H1 (cell line): ENCODE measurements around the gene METTL8. TPM values are rescaled to one million over a fixed set of nuclear protein-coding genes. Genes with fewer than 3 reads are reported as not detected.

Source experiments
- CTCF ChIA-PET: fragments of 300-600 bp; sonication (Branson Sonifier 250); formaldehyde crosslinking; loops from one replicate; lab custom pipeline; 2021; ENCODE audit not compliant: partially characterized antibody; lab: Charles Lee
- POLR2A ChIA-PET: fragments of 300-600 bp; sonication (Branson Sonifier 250); formaldehyde crosslinking; loops from one replicate; lab custom pipeline; 2021; ENCODE audit warnings: inconsistent platforms; ENCODE audit not compliant: partially characterized antibody; lab: Charles Lee
- DNase-seq, 2 experiments: peaks; one replicate each; pipeline versions ENCODE4 v3.0.0 to v3.0.0-alpha.2; 2010 to 2022; ENCODE audit warnings: low spot score in 2 of 2, low read depth in 1 of 2, mixed read lengths in 1 of 2
- FAIRE-seq: peaks from 2 replicates; lab custom pipeline; 2011; peaks lifted over from hg19 to GRCh38; lab: Jason Lieb, UNC
- H2AFZ ChIP-seq: 2 replicates; pipeline ENCODE4 v1.8.1; 2012; ENCODE audit warnings: low read length, inconsistent platforms
- H2AK5ac ChIP-seq: 2 replicates; pipeline ENCODE4 v1.6.1; 2013; ENCODE audit warnings: low read depth, low read length
- H2BK120ac ChIP-seq: replicated peaks from 2 replicates; pipeline ENCODE3; 2013; ENCODE audit warnings: low read depth, low read length, inconsistent platforms
- H2BK12ac ChIP-seq: 2 replicates; pipeline ENCODE4 v1.6.1; 2013; ENCODE audit warnings: low read depth, low read length
- H2BK15ac ChIP-seq: 2 replicates; pipeline ENCODE4 v1.6.1; 2013; ENCODE audit warnings: low read length
- H2BK20ac ChIP-seq: 2 replicates; pipeline ENCODE4 v1.6.1; 2013; ENCODE audit warnings: low read length
- H2BK5ac ChIP-seq: 2 replicates; pipeline ENCODE4 v1.6.1; 2013; ENCODE audit warnings: low read depth, low read length
- H3K14ac ChIP-seq: 2 replicates; pipeline ENCODE4 v1.6.1; 2013; ENCODE audit warnings: inconsistent platforms; ENCODE audit not compliant: insufficient read length
- H3K18ac ChIP-seq: 2 replicates; pipeline ENCODE4 v1.6.1; 2013; ENCODE audit warnings: low read length; ENCODE audit errors: extremely low read depth
- H3K23ac ChIP-seq: 2 replicates; pipeline ENCODE4 v1.6.1; 2013; ENCODE audit warnings: inconsistent platforms; ENCODE audit not compliant: insufficient read length
- H3K23me2 ChIP-seq: 2 replicates; pipeline ENCODE4 v1.6.1; 2013; ENCODE audit warnings: low read depth, low read length
- H3K27ac ChIP-seq: 2 replicates; pipeline ENCODE4 v1.6.1; 2011; ENCODE audit warnings: low read depth, low read length, inconsistent platforms
- H3K27me3 ChIP-seq, 4 experiments: replicated peaks in 1 of 4; 1 replicate in 1 of 4; 2 replicates in 3 of 4; pipeline versions ENCODE4 v1.6.1 to v1.8.1; 2011 to 2013; ENCODE audit warnings: low read length in 3 of 4, mild to moderate bottlenecking in 3 of 4, inconsistent platforms in 2 of 4, mixed read lengths in 2 of 4, moderate library complexity in 1 of 4; ENCODE audit not compliant: control insufficient read depth in 3 of 4, insufficient read depth in 3 of 4; ENCODE audit errors: extremely low read depth in 1 of 4
- H3K36me3 ChIP-seq, 4 experiments: 2 replicates each; pipeline versions ENCODE4 v1.6.1 to v1.8.1; 2011 to 2013; ENCODE audit warnings: mild to moderate bottlenecking in 4 of 4, low read length in 3 of 4, moderate library complexity in 2 of 4, control low read depth in 1 of 4, inconsistent platforms in 1 of 4; ENCODE audit not compliant: insufficient read depth in 4 of 4, control insufficient read depth in 2 of 4
- H3K4ac ChIP-seq: replicated peaks from 2 replicates; pipeline ENCODE3; 2013; ENCODE audit warnings: low read length, low read depth, mixed read lengths, inconsistent platforms; ENCODE audit not compliant: insufficient read length
- H3K4me1 ChIP-seq, 4 experiments: replicated peaks in 1 of 4; 1 replicate in 1 of 4; 2 replicates in 3 of 4; pipeline versions ENCODE4 v1.6.1 to v1.8.1; 2011 to 2013; ENCODE audit warnings: low read length in 3 of 4, inconsistent platforms in 2 of 4, mixed read lengths in 1 of 4; ENCODE audit not compliant: insufficient read depth in 4 of 4, control insufficient read depth in 3 of 4
- H3K4me2 ChIP-seq, 2 experiments: 2 replicates each; pipeline versions ENCODE4 v1.6.1 to v1.8.1; 2011 to 2013; ENCODE audit warnings: low read depth in 2 of 2, low read length in 2 of 2, control low read depth in 1 of 2, inconsistent platforms in 1 of 2, mild to moderate bottlenecking in 1 of 2; ENCODE audit not compliant: insufficient read depth in 1 of 2
- H3K4me3 ChIP-seq, 4 experiments: fragments of 200-600, 300-600 bp in 1 of 4; sonication (generic), shearing (Covaris generic), sonication (Bioruptor Twin) in 1 of 4; 2 replicates each; pipeline versions ENCODE4 v1.5.1 to v1.8.1; 2011 to 2016; ENCODE audit warnings: low read length in 4 of 4, low read depth in 3 of 4, control low read depth in 2 of 4, inconsistent platforms in 2 of 4, mild to moderate bottlenecking in 2 of 4, mixed read lengths in 1 of 4, moderate library complexity in 1 of 4; ENCODE audit not compliant: insufficient read depth in 2 of 4; ENCODE audit errors: extremely low read depth in 1 of 4
- H3K56ac ChIP-seq: replicated peaks from 2 replicates; pipeline ENCODE3; 2013; ENCODE audit warnings: low read depth, mild to moderate bottlenecking, mixed read lengths, low read length, inconsistent platforms; ENCODE audit not compliant: insufficient read length
- H3K79me1 ChIP-seq: 2 replicates; pipeline ENCODE4 v1.6.1; 2013; ENCODE audit warnings: low read depth, low read length, control low read depth
- H3K79me2 ChIP-seq, 2 experiments: 2 replicates each; pipeline versions ENCODE4 v1.6.1 to v1.8.1; 2012 to 2013; ENCODE audit warnings: low read length in 2 of 2, mild to moderate bottlenecking in 2 of 2, inconsistent platforms in 1 of 2; ENCODE audit not compliant: insufficient read depth in 2 of 2, control insufficient read depth in 1 of 2
- H3K9ac ChIP-seq, 4 experiments: replicated peaks in 1 of 4; 1 replicate in 1 of 4; 2 replicates in 3 of 4; pipeline versions ENCODE4 v1.6.1 to v1.8.1; 2011 to 2013; ENCODE audit warnings: low read depth in 3 of 4, low read length in 3 of 4, control low read depth in 2 of 4, mild to moderate bottlenecking in 2 of 4, moderate library complexity in 2 of 4, inconsistent platforms in 1 of 4; ENCODE audit errors: extremely low read depth in 1 of 4
- H3K9me3 ChIP-seq, 2 experiments: 2 replicates each; pipeline versions ENCODE4 v1.6.1 to v1.8.1; 2012 to 2013; ENCODE audit warnings: mild to moderate bottlenecking in 2 of 2, moderate library complexity in 2 of 2, control low read depth in 1 of 2, inconsistent platforms in 1 of 2, low read depth in 1 of 2, low read length in 1 of 2, mixed read lengths in 1 of 2; ENCODE audit not compliant: insufficient read depth in 2 of 2
- H4K20me1 ChIP-seq, 2 experiments: replicated peaks in 1 of 2; 2 replicates each; pipeline versions ENCODE3 to v1.8.1; 2011 to 2013; ENCODE audit warnings: inconsistent platforms in 2 of 2, low read length in 2 of 2, mild to moderate bottlenecking in 1 of 2; ENCODE audit not compliant: insufficient read depth in 2 of 2, control insufficient read depth in 1 of 2
- H4K5ac ChIP-seq: 2 replicates; pipeline ENCODE4 v1.6.1; 2013; ENCODE audit warnings: low read length, low read depth, mixed read lengths, inconsistent platforms; ENCODE audit not compliant: insufficient read length
- H4K8ac ChIP-seq: 2 replicates; pipeline ENCODE4 v1.8.0; 2013; ENCODE audit warnings: mild to moderate bottlenecking, moderate library complexity, low read length, inconsistent platforms; ENCODE audit not compliant: insufficient read depth; ENCODE audit errors: extremely low read depth
- H4K91ac ChIP-seq: replicated peaks from 2 replicates; pipeline ENCODE3; 2013; ENCODE audit warnings: low read length, mixed read lengths, inconsistent platforms; ENCODE audit not compliant: insufficient read length
- ATF3 ChIP-seq: IDR thresholded peaks from 2 replicates; pipeline ENCODE4 v1.6.1; 2011; ENCODE audit warnings: low read depth, mild to moderate bottlenecking, low read length; ENCODE audit not compliant: insufficient read depth
- CBX5 ChIP-seq: fragments of 300-800, 300-1000 bp; sonication (generic); IDR thresholded peaks from 2 replicates; pipeline ENCODE4 v1.7.1; 2016; ENCODE audit warnings: antibody characterized with exemption, low read length, low read depth
- GTF2F1 ChIP-seq: IDR thresholded peaks from 2 replicates; pipeline ENCODE4 v1.6.1; 2012; ENCODE audit warnings: low read depth, low read length, improper control_type of control experiment, borderline replicate concordance
- HDAC2 ChIP-seq, 2 experiments: fragments of 300-600 bp in 1 of 2; sonication (generic) in 1 of 2; IDR thresholded peaks; 2 replicates each; pipeline ENCODE4 v1.6.1; 2011 to 2012; ENCODE audit warnings: low read depth in 2 of 2, low read length in 2 of 2, mild to moderate bottlenecking in 2 of 2, moderate library complexity in 2 of 2, borderline replicate concordance in 1 of 2, inconsistent platforms in 1 of 2
- KDM1A ChIP-seq: fragments of 200-600, 300-600 bp; sonication (generic); IDR thresholded peaks from 2 replicates; pipeline ENCODE4 v1.7.1; 2016; ENCODE audit warnings: mild to moderate bottlenecking, low read length, borderline replicate concordance
- SIN3A ChIP-seq, 2 experiments: IDR thresholded peaks in 1 of 2; conservative IDR thresholded peaks in 1 of 2; 2 replicates each; pipeline ENCODE4 v1.6.1; 2011 to 2012; ENCODE audit warnings: low read length in 2 of 2, improper control_type of control experiment in 1 of 2, low read depth in 1 of 2, mild to moderate bottlenecking in 1 of 2
- TAF7 ChIP-seq: optimal IDR thresholded peaks from 2 replicates; pipeline ENCODE3; 2011; ENCODE audit warnings: low read depth, mild to moderate bottlenecking, inconsistent platforms, low read length, moderate library complexity, borderline replicate concordance
- TEAD4 ChIP-seq: IDR thresholded peaks from 2 replicates; pipeline ENCODE4 v1.6.1; 2012; ENCODE audit warnings: low read depth, low read length, inconsistent platforms, mixed read lengths
- WGBS, 2 experiments: shearing (Covaris generic) in 1 of 2; methylation state at CpG; one replicate each; pipeline versions ENCODE4 v1.1.6 to v1.1.7; 2013 to 2015; ENCODE audit warnings: low lambda C conversion rate in 2 of 2, mixed read lengths in 2 of 2, inconsistent platforms in 1 of 2, low coverage in 1 of 2, missing lambda C conversion rate in 1 of 2; ENCODE audit not compliant: insufficient replicate concordance in 2 of 2, insufficient coverage in 1 of 2, insufficient read length in 1 of 2; ENCODE audit errors: extremely low coverage in 1 of 2, missing lambda C conversion rate in 1 of 2; 5-methylcytosine and 5-hydroxymethylcytosine counted together
- polyA plus RNA-seq, 7 experiments: library from polyadenylated mRNA; depleted of rRNA in 3 of 7; stranded (reverse) in 5 of 7; unstranded in 2 of 7; fragments of >200 nt in 5 of 7; fragments of 200-250 nt in 2 of 7; gene quantifications; 1 replicate in 5 of 7; 2 replicates in 1 of 7; 4 replicates in 1 of 7; pipeline versions ENCODE4 v1.2.1 to v1.2.3, GENCODE V29; 2011 to 2013; ENCODE audit warnings: missing spikeins in 2 of 7, mixed read lengths in 2 of 7
- total RNA-seq: library from RNA; stranded (reverse); fragmentation: NEBNext Ultra II Directional; extraction: Animal tissue kit (Norgen Biotek cat#: 25700); gene quantifications from 2 replicates; pipeline ENCODE4 v1.2.1, GENCODE V29; 2021

Gene METTL8
- total and polyA plus RNA-seq, 2 of the 8 experiments (the other 6 are each of a cell fraction or from before 2014, with no cell fraction given): 17.6 to 79.7 TPM

- CTCF ChIA-PET: interaction anchor here (0.6 to 2.1 kb wide), 9 partner anchors 18 to 347 kb away, joined by 3 to 7 read pairs (median 5); no protein-coding TSS in a partner anchor
- Histone ChIP-seq H3K79me2 (peaks cover 0 to 79% of the 10 kb centered on the region in 2 experiments; a peak in 2 of 4 replicates), H3K23ac (no peak within 1 kb of the TSS)
- TF ChIP-seq TAF7 (peak; percentile 50), SIN3A (conservative IDR thresholded peaks at IDR 0.05 in 1 of 2, IDR thresholded peaks at IDR 0.05 in 1 of 2; ENCODE audit: low read depth in 1 of 2, low read length in 2 of 2) (0 out of 4 replicates have a peak, but pooled peaks of 1 of the 2 experiments have one; percentile 18), HDAC2 (IDR thresholded peaks at IDR 0.05; ENCODE audit: borderline replicate concordance in 1 of 2, low read depth in 2 of 2, low read length in 2 of 2) (peak in 1 of 2 experiments; percentile 89; a peak in 2 of 4 replicates), GTF2F1 (no peak), ATF3 (no peak), KDM1A (no peak), CBX5 (no peak), TEAD4 (no peak)
Measured at GRCh38 chr2:171434013-171434989, 511 bp upstream of the METTL8 start, which contains the start of gene DCAF17. TSS of gene DCAF17 (plus strand) at chr2:171434226. CDS start at chr2:171434578, 352 bp downstream.

More at GRCh38 chr2:171434013-171434989, 511 bp upstream of the METTL8 start, which contains the start of gene DCAF17:
- Histone ChIP-seq H3K9me3 (no peaks in the 10 kb centered on the region; a peak in 2 of 4 replicates), H3K4ac (peak within 1 kb of the TSS; percentile 92), H2BK5ac (peak within 1 kb of the TSS; percentile 93), H3K4me2 (peak within 1 kb of the TSS; percentile 72 to 96), H3K79me1 (peaks cover 2% of the 10 kb centered on the region; the same call in 1 of the 2 replicates), H3K9ac (peak within 1 kb of the TSS; percentile 70 to 82 (median 81)), H3K27me3 (no peaks in the 10 kb centered on the region), H3K36me3 (peaks cover 5 to 30% (median 12%) of the 10 kb centered on the region in 4 experiments; a peak in 4 of 8 replicates), H4K5ac (peak within 1 kb of the TSS; percentile 89), H3K18ac (peak within 1 kb of the TSS; percentile 93), H3K4me3 (peak within 1 kb of the TSS; percentile 66 to 80 (median 72)), H2AFZ (no peak within 1 kb of the TSS), H3K56ac (peak within 1 kb of the TSS; percentile 87), H2BK120ac (peak within 1 kb of the TSS; percentile 88), H3K14ac (no peak within 1 kb of the TSS), H4K20me1 (no peaks in the 10 kb centered on the region), H3K23me2 (peaks cover 4% of the 10 kb centered on the region; the same call in 1 of the 2 replicates), H4K91ac (peak within 1 kb of the TSS; percentile 82), H3K27ac (peak within 1 kb of the TSS; percentile 73), H2BK12ac (peak within 1 kb of the TSS; percentile 95), H4K8ac (peak within 1 kb of the TSS; percentile 98; the same call in 1 of the 2 replicates), H2BK15ac (peak within 1 kb of the TSS; percentile 95), H2AK5ac (peak within 1 kb of the TSS; percentile 92), H3K4me1 (peaks cover 3 to 19% (median 10%) of the 10 kb centered on the region in 4 experiments), H2BK20ac (0 out of 2 replicates have a peak within 1 kb of the TSS, but pooled peaks have one; percentile 28)
- FAIRE-seq (no peak), DNase-seq (peak; percentile 91 to 99)
- POLR2A ChIA-PET: interaction anchor here (0.5 to 4.8 kb wide), 26 partner anchors 8 to 505 kb away, joined by 3 to 21 read pairs (median 4); partner anchors contain the start of genes CYBRD1, DYNC1I2, GORASP2 and TLK1
- 1% methylated on average over 72 of the region's 92 CpGs; no CpG with 5 or more reads in 1 of the 2 experiments for WGBS, 2 experiments
